K562 (cell line): ENCODE data around the gene PPP1R14D. TPM values are rescaled to one million over a fixed set of nuclear protein-coding genes. Genes with fewer than 3 reads are reported as not detected.

ENCODE experiments used
- HNRNPK ChIP-seq: fragments of 200-400 bp; formaldehyde crosslinking; IDR thresholded peaks from one replicate; pipeline ENCODE4 v1.6.1; 2018; ENCODE audit warnings: mild to moderate bottlenecking, low read depth, low read length; ENCODE audit not compliant: poor library complexity, severe bottlenecking
- KLF16 ChIP-seq: IDR thresholded peaks from 2 replicates; pipeline ENCODE4 v1.6.1; 2016; ENCODE audit warnings: antibody characterized with exemption
- MBD2 ChIP-seq: sonication (generic); IDR thresholded peaks from 2 replicates; pipeline ENCODE4 v1.6.1; 2016; ENCODE audit warnings: low read depth, borderline replicate concordance
- RNF2 ChIP-seq: sonication (generic); IDR thresholded peaks from 2 replicates; pipeline ENCODE4 v1.6.1; 2016
- SMARCC2 ChIP-seq: fragments of 450-650 bp; IDR thresholded peaks from 2 replicates; pipeline ENCODE4 v1.6.1; 2017; ENCODE audit warnings: antibody characterized with exemption, moderate library complexity, mild to moderate bottlenecking, low read depth
- WHSC1 ChIP-seq: IDR thresholded peaks from one replicate; pipeline ENCODE4 v1.6.1; 2012; ENCODE audit warnings: low read length, control low read depth, inconsistent platforms
- ZKSCAN1 ChIP-seq: fragments of 150-350 bp; IDR thresholded peaks from 2 replicates; pipeline ENCODE4 v1.6.1; 2016; ENCODE audit warnings: low read depth, low read length
- ZNF408 ChIP-seq: fragments of 250-450 bp; sonication (Bioruptor Pico); IDR thresholded peaks from 2 replicates; pipeline ENCODE4 v1.4.0; 2020; ENCODE audit warnings: low read depth, mild to moderate bottlenecking, moderate library complexity
- polyA plus RNA-seq, 8 experiments: library from polyadenylated mRNA; depleted of rRNA in 4 of 8; stranded (reverse) in 5 of 8; unstranded in 3 of 8; fragments of >200 nt; fragmentation: Nextera tagmentation in 2 of 8; fragmentation: Illumina TruSeq in 1 of 8; extraction: Ambion mirVana in 2 of 8; extraction: Trizol in 1 of 8; gene quantifications; 2 replicates each; pipeline versions ENCODE4 v1.2.1 to v1.2.3, GENCODE V29; 2011 to 2014; ENCODE audit warnings: inconsistent platforms in 1 of 8, missing spikeins in 1 of 8
- total RNA-seq, 7 experiments: library from RNA; depleted of rRNA in 6 of 7; stranded (reverse); fragments of >200 nt in 6 of 7; fragmentation: Illumina TruSeq in 2 of 7; extraction: Trizol in 2 of 7; gene quantifications; 2 replicates each; pipeline versions ENCODE4 v1.2.1 to v1.2.3, GENCODE V29; 2011 to 2021; ENCODE audit warnings: low replicate concordance in 1 of 7
- TF ChIP-seq, protein P1 (sequence below): fragments of 250-450 bp; sonication (Bioruptor Pico); IDR thresholded peaks from 2 replicates; pipeline ENCODE4 v1.5.1; 2021; ENCODE audit warnings: mild to moderate bottlenecking
- TF ChIP-seq, protein P2 (sequence below): fragments of 150-350 bp; conservative IDR thresholded peaks from 2 replicates; pipeline ENCODE4 v1.6.1; 2014; ENCODE audit warnings: low read length
- TF ChIP-seq, protein P3 (sequence below): fragments of 450-650 bp; IDR thresholded peaks from 2 replicates; pipeline ENCODE4 v1.6.1; 2016; ENCODE audit warnings: mild to moderate bottlenecking, moderate library complexity

The PPP1R14D gene
- total and polyA plus RNA-seq, 9 of the 15 experiments (the other 6 are each of a cell fraction or from before 2014, with no cell fraction given) = 0.11 to 0.18 TPM; not detected in 7

DNA sequence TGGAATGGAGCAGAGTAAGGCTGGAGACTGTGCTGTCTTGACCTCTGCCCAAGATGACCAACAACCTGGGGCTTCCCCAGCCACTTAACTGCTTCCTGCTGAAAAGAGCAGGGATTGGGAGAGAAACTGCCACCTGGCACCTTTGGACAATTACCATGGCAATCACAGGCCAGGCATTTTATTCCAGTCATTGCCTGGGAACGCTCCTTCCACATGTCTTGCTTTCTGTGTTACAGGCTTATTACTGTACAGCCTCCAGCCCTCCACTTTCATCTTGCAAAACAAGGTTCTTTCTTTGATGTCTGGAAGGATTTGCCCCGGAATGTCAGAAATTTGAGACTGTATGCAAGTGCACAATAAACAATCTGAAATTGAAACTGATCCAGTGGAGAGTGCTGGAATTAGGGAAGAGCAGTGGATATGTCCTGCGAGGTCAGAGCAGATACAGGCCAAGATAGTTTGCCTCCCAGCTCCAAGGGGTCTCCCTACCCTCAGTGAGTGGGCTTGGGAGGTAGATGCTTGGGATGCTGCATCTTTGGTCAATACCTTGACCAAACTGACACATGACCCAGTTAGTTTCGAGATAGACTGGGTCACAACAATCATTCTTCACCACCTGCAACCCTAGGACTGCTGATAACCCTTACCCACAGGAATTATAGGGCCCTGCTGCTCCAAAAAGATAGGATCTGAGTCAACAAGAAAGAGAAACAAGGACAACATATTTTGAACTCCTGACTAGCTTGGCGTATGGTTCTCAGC lies 2.7 kb downstream of the PPP1R14D start (continued):
- TF ChIP-seq, protein P1, sequence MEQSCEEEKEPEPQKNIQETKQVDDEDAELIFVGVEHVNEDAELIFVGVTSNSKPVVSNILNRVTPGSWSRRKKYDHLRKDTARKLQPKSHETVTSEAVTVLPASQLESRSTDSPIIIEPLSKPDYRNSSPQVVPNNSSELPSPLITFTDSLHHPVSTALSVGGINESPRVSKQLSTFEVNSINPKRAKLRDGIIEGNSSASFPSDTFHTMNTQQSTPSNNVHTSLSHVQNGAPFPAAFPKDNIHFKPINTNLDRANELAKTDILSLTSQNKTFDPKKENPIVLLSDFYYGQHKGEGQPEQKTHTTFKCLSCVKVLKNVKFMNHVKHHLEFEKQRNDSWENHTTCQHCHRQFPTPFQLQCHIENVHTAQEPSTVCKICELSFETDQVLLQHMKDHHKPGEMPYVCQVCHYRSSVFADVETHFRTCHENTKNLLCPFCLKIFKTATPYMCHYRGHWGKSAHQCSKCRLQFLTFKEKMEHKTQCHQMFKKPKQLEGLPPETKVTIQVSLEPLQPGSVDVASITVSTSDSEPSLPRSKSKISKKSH (CRISPR knock-in tag) = no peak
- TF ChIP-seq RNF2 (peak; percentile 72; the same call in 1 of the 2 replicates), MBD2 (no peak; the same call in 1 of the 2 replicates), WHSC1 (no peak), KLF16 (peak; percentile 92), HNRNPK (no peak), SMARCC2 (peak; percentile 95), ZKSCAN1 (no peak), ZNF408 (CRISPR knock-in tag) (no peak)
- TF ChIP-seq, protein P2, sequence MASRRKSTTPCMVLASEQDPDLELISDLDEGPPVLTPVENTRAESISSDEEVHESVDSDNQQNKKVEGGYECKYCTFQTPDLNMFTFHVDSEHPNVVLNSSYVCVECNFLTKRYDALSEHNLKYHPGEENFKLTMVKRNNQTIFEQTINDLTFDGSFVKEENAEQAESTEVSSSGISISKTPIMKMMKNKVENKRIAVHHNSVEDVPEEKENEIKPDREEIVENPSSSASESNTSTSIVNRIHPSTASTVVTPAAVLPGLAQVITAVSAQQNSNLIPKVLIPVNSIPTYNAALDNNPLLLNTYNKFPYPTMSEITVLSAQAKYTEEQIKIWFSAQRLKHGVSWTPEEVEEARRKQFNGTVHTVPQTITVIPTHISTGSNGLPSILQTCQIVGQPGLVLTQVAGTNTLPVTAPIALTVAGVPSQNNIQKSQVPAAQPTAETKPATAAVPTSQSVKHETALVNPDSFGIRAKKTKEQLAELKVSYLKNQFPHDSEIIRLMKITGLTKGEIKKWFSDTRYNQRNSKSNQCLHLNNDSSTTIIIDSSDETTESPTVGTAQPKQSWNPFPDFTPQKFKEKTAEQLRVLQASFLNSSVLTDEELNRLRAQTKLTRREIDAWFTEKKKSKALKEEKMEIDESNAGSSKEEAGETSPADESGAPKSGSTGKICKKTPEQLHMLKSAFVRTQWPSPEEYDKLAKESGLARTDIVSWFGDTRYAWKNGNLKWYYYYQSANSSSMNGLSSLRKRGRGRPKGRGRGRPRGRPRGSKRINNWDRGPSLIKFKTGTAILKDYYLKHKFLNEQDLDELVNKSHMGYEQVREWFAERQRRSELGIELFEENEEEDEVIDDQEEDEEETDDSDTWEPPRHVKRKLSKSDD = no peak
- TF ChIP-seq, protein P3, sequence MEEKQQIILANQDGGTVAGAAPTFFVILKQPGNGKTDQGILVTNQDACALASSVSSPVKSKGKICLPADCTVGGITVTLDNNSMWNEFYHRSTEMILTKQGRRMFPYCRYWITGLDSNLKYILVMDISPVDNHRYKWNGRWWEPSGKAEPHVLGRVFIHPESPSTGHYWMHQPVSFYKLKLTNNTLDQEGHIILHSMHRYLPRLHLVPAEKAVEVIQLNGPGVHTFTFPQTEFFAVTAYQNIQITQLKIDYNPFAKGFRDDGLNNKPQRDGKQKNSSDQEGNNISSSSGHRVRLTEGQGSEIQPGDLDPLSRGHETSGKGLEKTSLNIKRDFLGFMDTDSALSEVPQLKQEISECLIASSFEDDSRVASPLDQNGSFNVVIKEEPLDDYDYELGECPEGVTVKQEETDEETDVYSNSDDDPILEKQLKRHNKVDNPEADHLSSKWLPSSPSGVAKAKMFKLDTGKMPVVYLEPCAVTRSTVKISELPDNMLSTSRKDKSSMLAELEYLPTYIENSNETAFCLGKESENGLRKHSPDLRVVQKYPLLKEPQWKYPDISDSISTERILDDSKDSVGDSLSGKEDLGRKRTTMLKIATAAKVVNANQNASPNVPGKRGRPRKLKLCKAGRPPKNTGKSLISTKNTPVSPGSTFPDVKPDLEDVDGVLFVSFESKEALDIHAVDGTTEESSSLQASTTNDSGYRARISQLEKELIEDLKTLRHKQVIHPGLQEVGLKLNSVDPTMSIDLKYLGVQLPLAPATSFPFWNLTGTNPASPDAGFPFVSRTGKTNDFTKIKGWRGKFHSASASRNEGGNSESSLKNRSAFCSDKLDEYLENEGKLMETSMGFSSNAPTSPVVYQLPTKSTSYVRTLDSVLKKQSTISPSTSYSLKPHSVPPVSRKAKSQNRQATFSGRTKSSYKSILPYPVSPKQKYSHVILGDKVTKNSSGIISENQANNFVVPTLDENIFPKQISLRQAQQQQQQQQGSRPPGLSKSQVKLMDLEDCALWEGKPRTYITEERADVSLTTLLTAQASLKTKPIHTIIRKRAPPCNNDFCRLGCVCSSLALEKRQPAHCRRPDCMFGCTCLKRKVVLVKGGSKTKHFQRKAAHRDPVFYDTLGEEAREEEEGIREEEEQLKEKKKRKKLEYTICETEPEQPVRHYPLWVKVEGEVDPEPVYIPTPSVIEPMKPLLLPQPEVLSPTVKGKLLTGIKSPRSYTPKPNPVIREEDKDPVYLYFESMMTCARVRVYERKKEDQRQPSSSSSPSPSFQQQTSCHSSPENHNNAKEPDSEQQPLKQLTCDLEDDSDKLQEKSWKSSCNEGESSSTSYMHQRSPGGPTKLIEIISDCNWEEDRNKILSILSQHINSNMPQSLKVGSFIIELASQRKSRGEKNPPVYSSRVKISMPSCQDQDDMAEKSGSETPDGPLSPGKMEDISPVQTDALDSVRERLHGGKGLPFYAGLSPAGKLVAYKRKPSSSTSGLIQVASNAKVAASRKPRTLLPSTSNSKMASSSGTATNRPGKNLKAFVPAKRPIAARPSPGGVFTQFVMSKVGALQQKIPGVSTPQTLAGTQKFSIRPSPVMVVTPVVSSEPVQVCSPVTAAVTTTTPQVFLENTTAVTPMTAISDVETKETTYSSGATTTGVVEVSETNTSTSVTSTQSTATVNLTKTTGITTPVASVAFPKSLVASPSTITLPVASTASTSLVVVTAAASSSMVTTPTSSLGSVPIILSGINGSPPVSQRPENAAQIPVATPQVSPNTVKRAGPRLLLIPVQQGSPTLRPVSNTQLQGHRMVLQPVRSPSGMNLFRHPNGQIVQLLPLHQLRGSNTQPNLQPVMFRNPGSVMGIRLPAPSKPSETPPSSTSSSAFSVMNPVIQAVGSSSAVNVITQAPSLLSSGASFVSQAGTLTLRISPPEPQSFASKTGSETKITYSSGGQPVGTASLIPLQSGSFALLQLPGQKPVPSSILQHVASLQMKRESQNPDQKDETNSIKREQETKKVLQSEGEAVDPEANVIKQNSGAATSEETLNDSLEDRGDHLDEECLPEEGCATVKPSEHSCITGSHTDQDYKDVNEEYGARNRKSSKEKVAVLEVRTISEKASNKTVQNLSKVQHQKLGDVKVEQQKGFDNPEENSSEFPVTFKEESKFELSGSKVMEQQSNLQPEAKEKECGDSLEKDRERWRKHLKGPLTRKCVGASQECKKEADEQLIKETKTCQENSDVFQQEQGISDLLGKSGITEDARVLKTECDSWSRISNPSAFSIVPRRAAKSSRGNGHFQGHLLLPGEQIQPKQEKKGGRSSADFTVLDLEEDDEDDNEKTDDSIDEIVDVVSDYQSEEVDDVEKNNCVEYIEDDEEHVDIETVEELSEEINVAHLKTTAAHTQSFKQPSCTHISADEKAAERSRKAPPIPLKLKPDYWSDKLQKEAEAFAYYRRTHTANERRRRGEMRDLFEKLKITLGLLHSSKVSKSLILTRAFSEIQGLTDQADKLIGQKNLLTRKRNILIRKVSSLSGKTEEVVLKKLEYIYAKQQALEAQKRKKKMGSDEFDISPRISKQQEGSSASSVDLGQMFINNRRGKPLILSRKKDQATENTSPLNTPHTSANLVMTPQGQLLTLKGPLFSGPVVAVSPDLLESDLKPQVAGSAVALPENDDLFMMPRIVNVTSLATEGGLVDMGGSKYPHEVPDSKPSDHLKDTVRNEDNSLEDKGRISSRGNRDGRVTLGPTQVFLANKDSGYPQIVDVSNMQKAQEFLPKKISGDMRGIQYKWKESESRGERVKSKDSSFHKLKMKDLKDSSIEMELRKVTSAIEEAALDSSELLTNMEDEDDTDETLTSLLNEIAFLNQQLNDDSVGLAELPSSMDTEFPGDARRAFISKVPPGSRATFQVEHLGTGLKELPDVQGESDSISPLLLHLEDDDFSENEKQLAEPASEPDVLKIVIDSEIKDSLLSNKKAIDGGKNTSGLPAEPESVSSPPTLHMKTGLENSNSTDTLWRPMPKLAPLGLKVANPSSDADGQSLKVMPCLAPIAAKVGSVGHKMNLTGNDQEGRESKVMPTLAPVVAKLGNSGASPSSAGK = no peak
